Astrocyte of the hippocampus (primary cell): ENCODE results near the gene ANKH.
A peak's percentile ranks its signal among the peaks of the same experiment; 100 is the strongest.
"Not testable (repeated sequence)": the region's sequence is repeated elsewhere in the genome, so short reads cannot be mapped to it uniquely, and the experiment has no call there.

Source experiments
- DNase-seq: peaks from one replicate; pipeline ENCODE4 v3.0.0; 2011; ENCODE audit warnings: low read depth, low spot score

ANKH gene

GRCh38 chr5:14884062-14884612 lies 12.6 kb upstream of the ANKH start:
- no peak for DNase-seq

- peak; percentile 10 for DNase-seq
Observed at GRCh38 chr5:14882658-14883580, 11.3 kb upstream of the ANKH start.

GRCh38 chr5:14881826-14882225 lies 10.2 kb upstream of the ANKH start:
- no peak for DNase-seq

- no peak for DNase-seq
Observed at GRCh38 chr5:14880688-14881087, 9.1 kb upstream of the ANKH start.

- DNase-seq, result peak; percentile 11
Observed at GRCh38 chr5:14879937-14880589, 8.5 kb upstream of the ANKH start.

GRCh38 chr5:14879393-14879792 lies 7.8 kb upstream of the ANKH start:
- no peak for DNase-seq

- not testable (repeated sequence) for DNase-seq
Observed at GRCh38 chr5:14878192-14878591, 6.6 kb upstream of the ANKH start.

GRCh38 chr5:14876095-14876494 lies 4.5 kb upstream of the ANKH start:
- DNase-seq, result no peak

- DNase-seq, result no peak
Observed at GRCh38 chr5:14873790-14874189, 2.2 kb upstream of the ANKH start.

- DNase-seq, result no peak
Observed at GRCh38 chr5:14873093-14873492, 1.5 kb upstream of the ANKH start.

- peak; percentile 73 for DNase-seq
Observed at GRCh38 chr5:14872070-14872989, 752 bp upstream of the ANKH start.

GRCh38 chr5:14870337-14871213 lies 1.0 kb downstream of the ANKH start:
- DNase-seq, result peak; percentile 12

- DNase-seq, result no peak
Observed at GRCh38 chr5:14869668-14870164, 1.9 kb downstream of the ANKH start.

GRCh38 chr5:14869233-14869632 lies 2.3 kb downstream of the ANKH start:
- DNase-seq, result no peak

- no peak for DNase-seq
Observed at GRCh38 chr5:14868771-14869170, 2.8 kb downstream of the ANKH start.

- DNase-seq, result no peak
Observed at GRCh38 chr5:14864181-14864812, 7.3 kb downstream of the ANKH start.

- DNase-seq, result no peak
Observed at GRCh38 chr5:14863105-14863504, 8.5 kb downstream of the ANKH start.

- no peak for DNase-seq
Observed at GRCh38 chr5:14861123-14861765, 10.3 kb downstream of the ANKH start.

- no peak for DNase-seq
Observed at GRCh38 chr5:14859980-14860379, 11.6 kb downstream of the ANKH start.
